GM19193 (cell line): ENCODE results near the gene YWHAQ.
A peak's percentile ranks its signal among the peaks of the same experiment; 100 is the strongest.

Source experiments
- POLR2A ChIP-seq: IDR thresholded peaks from 4 replicates; pipeline ENCODE4 v1.6.1; 2011; ENCODE audit not compliant: insufficient read depth, insufficient read length; ENCODE audit errors: extremely low read depth

The YWHAQ gene

DNA sequence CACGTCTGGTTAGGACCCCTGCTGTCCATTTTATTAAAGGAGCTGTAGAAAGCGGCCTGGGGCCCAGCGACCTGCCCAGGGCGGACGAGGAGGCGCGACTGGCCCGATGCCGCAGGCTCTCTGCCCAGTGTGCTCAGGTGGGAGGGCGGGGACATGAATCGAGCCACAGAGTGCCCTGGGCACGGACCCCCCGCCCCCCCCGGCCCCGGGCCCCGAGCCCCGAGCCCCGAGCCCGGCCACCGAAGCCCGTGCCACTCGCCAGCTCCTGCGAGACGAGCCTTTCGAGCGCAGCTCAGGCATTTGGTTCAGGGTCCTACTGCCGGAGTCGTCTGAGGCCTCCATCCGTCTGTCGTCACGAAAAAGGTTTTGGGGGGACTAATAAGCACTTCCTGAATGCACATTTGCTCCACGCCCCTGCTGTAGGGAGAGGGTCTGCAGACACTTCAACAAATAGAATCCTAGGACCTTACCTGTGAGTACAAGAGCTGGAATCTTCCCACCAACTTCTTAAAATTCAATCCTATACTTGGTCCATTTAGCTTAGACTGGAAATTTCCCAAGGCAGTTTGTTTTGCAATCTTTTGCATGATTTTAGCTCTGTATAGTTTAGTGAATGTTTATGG, 74.6 kb downstream of the YWHAQ start:
- no peak for TF ChIP-seq POLR2A

DNA sequence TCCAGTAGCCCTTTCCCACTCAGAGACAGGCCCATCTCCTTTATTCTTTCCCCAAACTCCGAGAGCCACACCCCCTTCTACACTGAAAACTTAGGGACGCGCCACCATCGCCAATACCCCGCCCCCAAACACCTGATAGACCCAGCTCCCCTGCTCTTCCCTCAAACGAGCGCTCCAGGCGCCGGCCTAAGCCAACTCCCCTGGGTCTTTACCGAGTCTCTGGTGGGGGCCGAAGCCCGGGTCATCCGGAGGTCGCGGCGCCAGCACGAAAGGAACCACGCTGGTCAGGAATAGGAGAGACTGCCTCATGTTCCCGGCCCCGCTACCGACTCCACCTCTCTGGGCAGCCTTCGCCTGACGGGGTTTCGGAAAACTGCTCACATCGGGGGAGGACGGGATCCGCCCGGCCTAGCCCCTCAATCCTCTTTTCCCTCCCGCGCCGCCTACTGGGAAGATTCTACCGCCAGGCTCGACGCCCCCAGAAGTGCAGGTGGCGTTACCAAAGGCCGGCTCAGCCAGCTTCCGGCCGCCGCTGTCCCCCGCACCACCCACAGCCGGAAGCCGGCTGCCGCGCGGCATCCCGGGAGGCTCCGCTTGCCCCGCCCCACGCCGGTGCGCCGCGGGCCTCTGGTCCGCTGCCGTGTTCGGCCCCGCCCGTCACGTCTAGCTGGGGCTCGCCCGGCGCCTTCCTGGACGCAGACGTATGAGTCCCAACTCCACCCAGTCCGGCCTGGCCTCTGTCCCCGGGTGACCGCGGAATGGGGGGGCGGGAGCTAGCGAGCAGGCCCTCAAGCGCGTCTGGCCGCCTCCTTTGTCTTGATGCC, 75.3 kb downstream of the YWHAQ start, which contains the start of gene ADAM17:
Gene ADAM17 (minus strand): TSS at position 534 of the 824 bp plus-strand sequence. CDS start 225 bp downstream, at position 309.
- TF ChIP-seq POLR2A, result peak; percentile 96

DNA sequence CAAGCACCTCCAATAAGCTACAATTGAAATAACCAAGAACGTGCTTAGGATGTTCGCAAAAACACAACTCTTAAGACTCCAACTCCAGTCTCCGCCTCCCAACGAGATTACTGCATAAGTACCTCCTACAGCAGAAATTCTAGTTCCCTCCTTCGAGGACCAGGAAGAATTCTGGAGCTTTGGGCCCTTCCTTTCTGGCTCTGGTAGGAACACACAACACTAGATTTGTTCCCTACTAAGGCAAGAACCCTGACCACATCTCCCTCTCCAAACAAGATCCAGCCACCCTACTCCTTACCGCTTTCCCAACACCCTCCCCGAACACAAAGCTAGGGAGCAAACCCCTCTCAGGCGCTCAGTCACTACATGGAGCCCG, 75.9 kb downstream of the YWHAQ start:
- no peak for TF ChIP-seq POLR2A

DNA sequence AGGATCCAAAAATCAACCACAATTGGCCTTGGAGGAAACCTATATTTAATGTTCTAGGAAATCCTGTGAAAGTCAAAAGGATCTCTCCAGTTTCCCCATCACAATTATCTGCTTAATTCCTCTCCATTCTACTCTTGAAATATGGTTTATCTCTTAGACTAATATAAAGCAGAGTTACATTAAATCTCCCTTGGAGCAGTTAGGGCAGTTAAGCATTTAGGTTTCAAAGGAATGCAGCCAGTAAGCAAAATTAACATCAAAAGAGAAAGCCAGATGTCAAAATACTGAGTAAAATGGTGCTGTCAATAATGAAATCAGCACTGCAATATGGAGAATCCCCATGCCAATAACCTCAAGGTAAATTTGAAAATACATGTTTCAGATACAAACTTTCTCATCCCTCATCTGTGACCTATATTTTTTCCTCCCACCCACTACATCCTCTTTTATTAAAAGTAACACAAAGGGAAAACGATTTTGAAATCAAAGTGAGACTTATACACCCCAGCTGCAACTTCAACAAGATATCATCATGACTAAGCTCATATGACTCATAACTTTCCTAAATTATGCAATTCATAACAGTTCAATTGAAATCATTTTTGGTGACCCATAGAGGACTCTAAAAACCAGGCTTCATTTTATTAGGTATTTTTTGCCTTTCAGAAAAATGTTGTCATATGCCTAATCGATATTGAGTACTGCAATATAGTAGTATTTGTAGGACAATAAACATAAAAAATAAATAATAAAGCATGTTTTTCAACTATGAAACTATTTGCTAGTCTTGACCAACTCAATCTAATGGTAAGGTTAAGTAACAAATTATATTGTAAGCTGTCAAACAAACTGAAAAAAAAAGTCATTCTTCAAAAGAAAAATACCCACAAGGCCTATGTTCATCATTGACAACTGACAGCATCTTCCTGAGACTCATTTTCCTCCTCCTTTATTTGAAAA, 78.3 kb downstream of the YWHAQ start:
- TF ChIP-seq POLR2A, result no peak

DNA sequence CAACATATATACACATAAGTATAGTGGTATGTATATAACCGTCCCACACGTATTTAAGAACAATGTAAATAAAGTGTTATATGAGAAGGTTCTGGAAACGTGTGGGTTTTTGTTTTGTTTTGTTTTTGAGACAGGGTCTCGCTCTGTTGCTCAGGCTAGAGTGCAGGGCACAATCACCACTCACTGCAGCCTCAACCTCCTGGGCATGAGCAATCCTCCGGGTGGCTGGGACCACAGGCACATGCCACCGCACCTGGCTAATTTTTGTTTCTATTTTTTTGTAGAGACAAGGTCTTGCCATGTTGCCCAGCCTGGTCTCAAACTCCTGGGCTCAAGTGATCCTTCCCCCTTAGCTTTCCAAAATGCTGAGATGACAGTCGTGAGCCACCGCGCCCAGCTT, 81.4 kb downstream of the YWHAQ start:
- TF ChIP-seq POLR2A, result no peak

DNA sequence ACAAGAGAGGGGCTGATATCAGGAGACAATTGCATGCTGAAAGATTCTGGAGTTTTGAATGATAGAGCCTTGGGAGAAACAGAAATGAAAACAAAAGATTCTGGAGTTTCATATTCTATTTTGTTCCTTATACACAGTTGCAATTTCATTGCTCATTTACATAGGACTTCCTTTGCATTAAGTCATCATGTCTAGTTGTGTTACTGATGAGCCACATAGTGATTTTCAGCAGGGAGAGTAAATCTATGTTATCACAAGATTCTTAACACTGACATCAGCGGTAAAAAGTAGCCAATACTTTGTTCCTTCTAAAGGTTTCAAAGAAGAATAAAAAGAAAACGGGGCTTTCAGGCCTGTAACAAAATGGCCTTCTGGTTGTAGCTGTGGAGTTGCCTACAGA, 82.3 kb downstream of the YWHAQ start:
- TF ChIP-seq POLR2A, result no peak

DNA sequence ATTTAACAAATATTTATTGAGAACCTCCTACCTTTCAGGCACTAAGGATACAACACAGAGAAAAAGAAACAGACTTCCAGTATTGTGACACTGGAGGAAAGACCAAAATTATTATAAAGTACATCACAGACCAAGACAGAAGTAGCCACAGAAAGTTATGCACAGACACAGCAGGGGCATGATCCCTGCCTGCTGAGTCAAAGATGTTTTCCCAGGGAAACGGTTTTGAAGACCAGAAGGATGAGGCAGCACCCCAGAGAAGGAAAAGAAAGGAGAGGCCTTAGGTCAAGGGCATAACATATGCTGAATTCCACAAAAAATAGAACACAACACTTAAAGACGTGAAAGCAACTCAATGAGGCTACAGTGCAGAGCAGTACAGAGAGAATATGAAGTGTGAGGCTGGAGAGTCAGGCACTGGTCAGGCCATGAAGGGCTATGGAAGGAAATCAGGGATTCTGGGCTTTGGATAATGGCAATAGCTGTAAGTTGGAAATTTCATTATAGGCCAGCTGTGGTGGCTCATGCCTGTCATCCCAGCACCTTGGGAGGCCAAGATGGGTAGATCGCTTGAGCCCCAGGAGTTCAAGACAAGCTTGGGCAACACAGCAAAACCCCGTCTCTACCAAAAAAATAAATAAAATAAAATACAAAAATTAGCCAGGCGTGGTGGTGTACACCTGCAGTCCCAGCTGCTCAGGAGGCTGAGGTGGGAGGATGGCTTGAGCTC, 83.4 kb downstream of the YWHAQ start:
- no peak for TF ChIP-seq POLR2A

DNA sequence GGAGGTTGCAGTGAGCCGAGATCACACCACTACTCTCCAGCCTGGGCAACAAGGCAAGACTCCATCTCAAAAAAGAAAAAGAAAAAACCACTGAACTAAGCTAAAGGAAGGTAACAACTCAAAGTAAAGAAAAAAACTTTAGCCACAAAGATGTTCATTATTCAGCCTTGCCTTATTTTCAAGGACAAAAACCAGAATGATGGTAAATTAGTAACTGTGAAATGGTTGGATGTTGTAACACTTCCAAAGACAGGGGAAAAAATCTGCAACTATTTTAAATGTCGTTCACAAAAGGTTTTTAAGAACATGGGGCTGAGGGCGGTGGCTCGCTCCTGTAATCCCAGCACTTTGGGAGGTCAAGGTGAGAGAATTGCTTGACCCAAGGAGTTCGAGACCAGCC, 85.3 kb downstream of the YWHAQ start:
- TF ChIP-seq POLR2A, result no peak

DNA sequence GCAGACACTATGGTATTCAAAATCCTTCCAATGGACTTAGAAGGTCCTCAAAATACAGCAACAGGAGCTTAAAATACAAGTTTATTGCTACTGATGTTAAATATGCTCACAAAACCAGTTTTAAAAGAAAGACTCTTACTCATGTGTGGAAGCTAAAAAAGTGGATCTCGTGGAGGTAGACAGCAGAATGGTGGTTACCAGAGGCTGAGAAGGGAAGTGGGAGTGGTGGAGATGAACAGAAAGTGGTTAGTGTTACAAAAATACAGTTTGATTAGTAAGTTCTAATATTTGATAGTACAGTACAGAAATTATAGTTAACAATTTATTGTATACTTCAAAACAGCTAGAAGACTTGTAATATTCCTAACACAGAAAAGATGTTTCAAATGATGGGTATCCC, 87.2 kb downstream of the YWHAQ start:
- TF ChIP-seq POLR2A, result no peak

DNA sequence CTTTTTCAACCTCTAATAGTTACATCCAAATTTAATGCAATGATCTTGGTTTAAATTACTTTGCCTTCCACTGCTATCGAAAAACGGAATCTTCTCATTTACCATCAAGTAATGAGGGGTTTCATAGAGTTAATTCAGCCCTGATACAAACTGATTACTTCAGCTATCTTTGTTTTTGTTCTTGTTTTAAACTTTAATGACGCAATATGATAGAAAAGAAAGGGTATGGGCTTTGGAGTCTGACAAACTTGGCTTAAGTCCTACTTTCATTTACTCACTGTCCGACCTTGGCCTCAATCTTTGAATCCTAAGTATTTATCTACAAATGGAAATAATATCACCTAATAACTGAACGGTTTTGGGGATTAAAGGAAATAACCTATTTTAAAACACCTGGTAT, 91.3 kb downstream of the YWHAQ start:
- no peak for TF ChIP-seq POLR2A

DNA sequence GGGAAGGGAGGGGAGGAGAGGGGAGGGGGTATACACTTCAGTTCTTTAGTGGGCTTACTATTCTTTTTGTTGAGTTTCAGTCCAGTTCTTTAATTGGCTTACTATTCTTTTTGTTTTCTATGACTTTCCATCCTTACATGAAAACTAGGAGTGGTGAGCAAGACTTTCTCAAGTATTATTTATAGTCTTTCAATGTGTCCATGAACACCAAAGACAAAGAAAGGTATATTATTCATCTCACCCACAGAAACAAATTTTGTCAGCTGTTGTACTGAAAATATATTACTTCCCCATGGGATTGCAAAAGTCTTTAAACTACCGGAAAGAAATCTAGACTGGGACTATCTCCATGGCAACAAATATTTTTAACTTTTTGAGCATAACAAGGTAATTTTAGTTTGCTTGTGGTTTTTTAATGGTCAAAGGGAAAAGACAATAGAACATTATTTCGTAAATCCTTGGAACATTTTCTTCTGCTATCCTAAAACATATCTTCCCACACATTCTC, 92.7 kb downstream of the YWHAQ start:
- TF ChIP-seq POLR2A, result no peak

DNA sequence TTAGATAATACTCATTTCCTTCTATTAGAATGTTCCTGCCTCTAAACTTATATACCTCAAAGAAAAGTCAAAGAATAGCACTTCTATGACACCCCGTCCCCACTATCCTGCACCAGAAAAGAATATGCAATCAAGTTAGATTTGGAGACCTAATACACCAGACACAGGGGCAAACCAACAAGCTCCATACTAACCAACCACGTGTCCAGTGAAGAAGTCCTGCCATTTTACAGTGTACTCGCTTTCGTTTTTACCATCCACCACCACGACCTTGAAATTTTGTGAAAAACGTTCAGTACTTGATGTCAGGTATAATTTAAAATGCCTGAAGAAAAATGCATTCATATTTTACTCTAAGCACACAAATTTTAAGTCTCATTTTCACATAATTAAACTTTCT, 94.3 kb downstream of the YWHAQ start:
- no peak for TF ChIP-seq POLR2A

DNA sequence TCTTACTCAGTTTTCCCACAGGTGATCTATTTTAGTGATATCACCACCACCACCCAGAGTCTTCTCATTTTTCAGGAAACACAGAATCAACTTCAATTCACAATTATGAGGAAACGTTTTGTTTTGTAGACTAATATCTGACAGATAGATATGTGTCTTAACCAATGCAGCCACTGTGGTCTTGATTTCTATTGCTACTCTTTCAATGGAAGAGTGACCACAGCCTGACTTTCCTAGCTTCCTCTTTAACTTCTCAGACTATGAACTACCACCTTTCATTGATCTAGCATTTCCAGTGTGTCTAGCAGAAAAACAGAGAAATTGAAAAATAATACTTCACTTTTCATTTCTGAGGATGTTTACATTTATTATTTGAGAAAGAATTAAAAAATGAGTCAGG, 95.6 kb downstream of the YWHAQ start:
- no peak for TF ChIP-seq POLR2A
